Measurements from ENCODE around the gene TRPV6.

DNA sequence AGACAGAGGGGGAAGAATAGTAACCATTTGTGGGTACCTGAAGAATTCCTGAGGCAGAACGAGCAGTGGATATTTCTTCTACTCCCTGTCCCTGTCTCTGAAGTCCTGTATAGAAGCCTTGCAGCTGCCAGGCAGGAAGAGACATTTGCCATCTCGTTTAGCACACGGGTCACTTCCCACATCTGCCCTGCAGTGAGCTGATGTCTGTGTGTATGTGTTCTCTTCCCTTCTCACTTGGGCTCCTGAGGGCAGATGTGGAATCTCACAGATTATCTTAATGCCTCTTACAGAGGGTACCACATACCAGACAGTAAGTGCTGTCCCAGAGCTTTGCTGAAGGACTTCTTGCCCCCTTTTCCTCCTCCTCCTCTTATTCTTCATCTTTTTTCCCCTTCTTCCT is 14.1 kb upstream of the TRPV6 start:
- TF ChIP-seq, protein P1, sequence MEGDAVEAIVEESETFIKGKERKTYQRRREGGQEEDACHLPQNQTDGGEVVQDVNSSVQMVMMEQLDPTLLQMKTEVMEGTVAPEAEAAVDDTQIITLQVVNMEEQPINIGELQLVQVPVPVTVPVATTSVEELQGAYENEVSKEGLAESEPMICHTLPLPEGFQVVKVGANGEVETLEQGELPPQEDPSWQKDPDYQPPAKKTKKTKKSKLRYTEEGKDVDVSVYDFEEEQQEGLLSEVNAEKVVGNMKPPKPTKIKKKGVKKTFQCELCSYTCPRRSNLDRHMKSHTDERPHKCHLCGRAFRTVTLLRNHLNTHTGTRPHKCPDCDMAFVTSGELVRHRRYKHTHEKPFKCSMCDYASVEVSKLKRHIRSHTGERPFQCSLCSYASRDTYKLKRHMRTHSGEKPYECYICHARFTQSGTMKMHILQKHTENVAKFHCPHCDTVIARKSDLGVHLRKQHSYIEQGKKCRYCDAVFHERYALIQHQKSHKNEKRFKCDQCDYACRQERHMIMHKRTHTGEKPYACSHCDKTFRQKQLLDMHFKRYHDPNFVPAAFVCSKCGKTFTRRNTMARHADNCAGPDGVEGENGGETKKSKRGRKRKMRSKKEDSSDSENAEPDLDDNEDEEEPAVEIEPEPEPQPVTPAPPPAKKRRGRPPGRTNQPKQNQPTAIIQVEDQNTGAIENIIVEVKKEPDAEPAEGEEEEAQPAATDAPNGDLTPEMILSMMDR (optimal IDR thresholded peaks at IDR 0.05 in 1 of 3, IDR thresholded peaks at IDR 0.05 in 1 of 3, conservative IDR thresholded peaks at IDR 0.05 in 1 of 3; ENCODE audit: extremely low read depth in 1 of 3, insufficient read depth in 2 of 3, low read length in 3 of 3) = no peak
- no peak for TF ChIP-seq EZH2 (IDR thresholded peaks at IDR 0.05; ENCODE audit: low read length)
